Tibial artery (tissue), 4 donors: Measurements from ENCODE around the gene FXYD1.

Source experiments
- DNase-seq, 2 donors: peaks; one replicate each; pipeline ENCODE4 v3.0.0-alpha.2; 2019
- H3K27ac ChIP-seq, 2 donors: fragments of 200-600 bp; sonication (generic) in 1 of 2; 1 replicate in 1 of 2; 2 replicates in 1 of 2; pipeline ENCODE4 v1.5.1; 2018 to 2019; ENCODE audit warnings: mild to moderate bottlenecking in 1 of 2
- H3K27me3 ChIP-seq, 2 donors: fragments of 200-600 bp; sonication (generic) in 1 of 2; one replicate each; pipeline versions ENCODE4 v1.5.1 to v1.6.0; 2016 to 2019
- H3K36me3 ChIP-seq, 3 donors: fragments of 200-600 bp; sonication (generic) in 2 of 3; one replicate each; pipeline ENCODE4 v1.5.1; 2016 to 2019; ENCODE audit warnings: mild to moderate bottlenecking in 2 of 3
- H3K4me1 ChIP-seq, 4 donors: fragments of 200-600 bp; sonication (generic) in 2 of 4; 1 replicate in 3 of 4; 2 replicates in 1 of 4; pipeline ENCODE4 v1.5.1; 2016 to 2019
- H3K4me3 ChIP-seq, 2 donors: fragments of 200-600 bp; sonication (generic) in 1 of 2; 1 replicate in 1 of 2; 2 replicates in 1 of 2; pipeline ENCODE4 v1.5.1; 2018 to 2019; ENCODE audit warnings: mild to moderate bottlenecking in 2 of 2
- H3K9me3 ChIP-seq, 3 donors: fragments of 200-600 bp; sonication (generic) in 1 of 3; one replicate each; pipeline ENCODE4 v1.5.1; 2016 to 2019
- CTCF ChIP-seq, 2 experiments: fragments of 200-600 bp in 1 of 2; fragments of 450-650 bp in 1 of 2; IDR thresholded peaks; one replicate each; pipeline ENCODE4 v1.5.1; 2017 to 2019; ENCODE audit warnings: antibody characterized with exemption in 2 of 2, mild to moderate bottlenecking in 1 of 2, moderate library complexity in 1 of 2
- intact Hi-C: fragments of 100-400 bp; cut with DNase I; formaldehyde crosslinking; loops from one replicate; pipeline ENCODE4 v1.15.0; 2023; ENCODE audit warnings: low total_unique reads

Gene FXYD1

GRCh38 chr19:35181387-35181786 is 42.8 kb downstream of the FXYD1 start:
- Histone ChIP-seq H3K9me3 (peaks cover 2 to 7% (median 6%) of the 10 kb centered on the region in 3 donors), H3K4me1 (no peaks in the 10 kb centered on the region), H3K27me3 (peaks cover 0 to 9% of the 10 kb centered on the region in 2 donors), H3K27ac (no peak overlapping the region), H3K36me3 (no peaks in the 10 kb centered on the region), H3K4me3 (no peak overlapping the region)
- DNase-seq = no peak
- intact Hi-C loops = no loop called here
- no peak for TF ChIP-seq CTCF (IDR thresholded peaks at IDR 0.05)

GRCh38 chr19:35184267-35184666 is 45.6 kb downstream of the FXYD1 start:
- Histone ChIP-seq H3K27me3 (peaks cover 0 to 3% of the 10 kb centered on the region in 2 donors), H3K36me3 (no peaks in the 10 kb centered on the region), H3K9me3 (peaks cover 2 to 7% (median 6%) of the 10 kb centered on the region in 3 donors), H3K4me1 (no peaks in the 10 kb centered on the region), H3K27ac (no peak overlapping the region), H3K4me3 (no peak overlapping the region)
- no peak for DNase-seq
- intact Hi-C loops = no loop called here
- TF ChIP-seq CTCF (IDR thresholded peaks at IDR 0.05) = no peak

- Histone ChIP-seq H3K27ac (no peak overlapping the region), H3K27me3 (peaks cover 0 to 3% of the 10 kb centered on the region in 2 donors), H3K4me1 (no peaks in the 10 kb centered on the region), H3K36me3 (no peaks in the 10 kb centered on the region), H3K4me3 (no peak overlapping the region), H3K9me3 (peaks cover 2 to 7% (median 6%) of the 10 kb centered on the region in 3 donors)
- intact Hi-C loops = no loop called here
- no peak for TF ChIP-seq CTCF (IDR thresholded peaks at IDR 0.05)
- DNase-seq = no peak
These were observed 46.3 kb downstream of the FXYD1 start for GRCh38 chr19:35184884-35185283.
